Astrocyte (in vitro differentiated cells and primary cell): Measurements from ENCODE around the gene KRTAP3-1. TPM values are rescaled to one million over a fixed set of nuclear protein-coding genes. Genes with fewer than 3 reads are reported as not detected.

ENCODE experiments used
- DNase-seq: peaks from one replicate; pipeline ENCODE4 v3.0.0-alpha.2; 2010; ENCODE audit warnings: low read depth
- FAIRE-seq: peaks from 2 replicates; lab custom pipeline; 2011; peaks lifted over from hg19 to GRCh38; lab: Jason Lieb, UNC
- H2AFZ ChIP-seq: 2 replicates; pipeline ENCODE4 v1.6.0; 2012; ENCODE audit warnings: low read depth, low read length, inconsistent platforms
- H3K27ac ChIP-seq: 2 replicates; pipeline ENCODE4 v1.5.1; 2011; ENCODE audit warnings: low read depth, low read length, inconsistent platforms
- H3K27me3 ChIP-seq: 2 replicates; pipeline ENCODE4 v1.6.0; 2011; ENCODE audit warnings: low read length, inconsistent platforms; ENCODE audit not compliant: insufficient read depth
- H3K36me3 ChIP-seq: 2 replicates; pipeline ENCODE4 v1.5.1; 2011; ENCODE audit warnings: low read length, inconsistent platforms; ENCODE audit not compliant: insufficient read depth
- H3K4me1 ChIP-seq: 2 replicates; pipeline ENCODE4 v1.5.1; 2011; ENCODE audit warnings: low read length, inconsistent platforms; ENCODE audit not compliant: insufficient read depth
- H3K4me2 ChIP-seq: 2 replicates; pipeline ENCODE4 v1.6.0; 2012; ENCODE audit warnings: low read length, inconsistent platforms
- H3K4me3 ChIP-seq: 2 replicates; pipeline ENCODE4 v1.5.1; 2011; ENCODE audit warnings: low read depth, mild to moderate bottlenecking, low read length, inconsistent platforms; ENCODE audit not compliant: insufficient read depth
- H3K79me2 ChIP-seq: 2 replicates; pipeline ENCODE4 v1.6.0; 2012; ENCODE audit warnings: mild to moderate bottlenecking, low read length, inconsistent platforms; ENCODE audit not compliant: insufficient read depth
- H3K9ac ChIP-seq: 2 replicates; pipeline ENCODE4 v1.6.0; 2012; ENCODE audit warnings: mild to moderate bottlenecking, low read length, inconsistent platforms
- H3K9me3 ChIP-seq: 2 replicates; pipeline ENCODE4 v1.5.1; 2012; ENCODE audit warnings: low read depth, mild to moderate bottlenecking, low read length, inconsistent platforms; ENCODE audit not compliant: insufficient read depth
- H4K20me1 ChIP-seq: 2 replicates; pipeline ENCODE4 v1.6.0; 2012; ENCODE audit warnings: low read length, inconsistent platforms; ENCODE audit not compliant: insufficient read depth
- H3K27ac Mint-ChIP-seq: one replicate; pipeline ENCODE4 v1.8.0; 2021; ENCODE audit warnings: mild to moderate bottlenecking, mixed read lengths; ENCODE audit not compliant: unreplicated experiment
- H3K27me3 Mint-ChIP-seq: one replicate; pipeline ENCODE4 v1.8.0; 2021; ENCODE audit warnings: low read depth, mixed read lengths; ENCODE audit not compliant: unreplicated experiment
- H3K36me3 Mint-ChIP-seq: one replicate; pipeline ENCODE4 v1.8.0; 2021; ENCODE audit warnings: low read depth, mixed read lengths; ENCODE audit not compliant: unreplicated experiment
- H3K4me1 Mint-ChIP-seq: one replicate; pipeline ENCODE4 v1.8.0; 2021; ENCODE audit warnings: low read depth, mixed read lengths; ENCODE audit not compliant: unreplicated experiment
- H3K4me3 Mint-ChIP-seq: one replicate; pipeline ENCODE4 v1.8.0; 2021; ENCODE audit warnings: mild to moderate bottlenecking, moderate library complexity, mixed read lengths; ENCODE audit not compliant: unreplicated experiment
- H3K9me3 Mint-ChIP-seq: one replicate; pipeline ENCODE4 v1.8.0; 2021; ENCODE audit warnings: mild to moderate bottlenecking, mixed read lengths; ENCODE audit not compliant: unreplicated experiment
- CTCF ChIP-seq: IDR thresholded peaks from 2 replicates; pipeline ENCODE4 v1.5.1; 2011; ENCODE audit warnings: low read depth, mild to moderate bottlenecking, inconsistent platforms, low read length, moderate library complexity; ENCODE audit not compliant: insufficient read depth
- EZH2 ChIP-seq: IDR thresholded peaks from 2 replicates; pipeline ENCODE4 v1.6.1; 2012; ENCODE audit warnings: mild to moderate bottlenecking, low read length, inconsistent platforms; ENCODE audit not compliant: insufficient read depth
- total RNA-seq: library from RNA; stranded (reverse); gene quantifications from 2 replicates; pipeline ENCODE4 v1.2.1, GENCODE V29; 2021

KRTAP3-1 gene
- total RNA-seq, 1 donor from 2014 or later: not detected

GRCh38 chr17:40975516-40975915 is 33.4 kb downstream of the KRTAP3-1 start:
- H3K36me3 Mint-ChIP-seq: no peaks in the 10 kb centered on the region
- Histone ChIP-seq H3K9me3 (no peaks in the 10 kb centered on the region), H3K79me2 (no peaks in the 10 kb centered on the region), H3K27ac (no peak overlapping the region), H2AFZ (no peak overlapping the region), H3K4me1 (no peaks in the 10 kb centered on the region), H3K27me3 (no peaks in the 10 kb centered on the region), H3K4me2 (no peak overlapping the region), H3K9ac (no peak overlapping the region), H3K36me3 (no peaks in the 10 kb centered on the region), H4K20me1 (no peaks in the 10 kb centered on the region), H3K4me3 (no peak overlapping the region)
- H3K9me3 Mint-ChIP-seq: no peaks in the 10 kb centered on the region
- H3K4me3 Mint-ChIP-seq: no peak overlapping the region
- no peaks in the 10 kb centered on the region for H3K27me3 Mint-ChIP-seq
- H3K4me1 Mint-ChIP-seq: no peaks in the 10 kb centered on the region
- H3K27ac Mint-ChIP-seq: no peak overlapping the region
- DNase-seq: no peak
- no peak for FAIRE-seq
- TF ChIP-seq CTCF (no peak), EZH2 (no peak)

DNA sequence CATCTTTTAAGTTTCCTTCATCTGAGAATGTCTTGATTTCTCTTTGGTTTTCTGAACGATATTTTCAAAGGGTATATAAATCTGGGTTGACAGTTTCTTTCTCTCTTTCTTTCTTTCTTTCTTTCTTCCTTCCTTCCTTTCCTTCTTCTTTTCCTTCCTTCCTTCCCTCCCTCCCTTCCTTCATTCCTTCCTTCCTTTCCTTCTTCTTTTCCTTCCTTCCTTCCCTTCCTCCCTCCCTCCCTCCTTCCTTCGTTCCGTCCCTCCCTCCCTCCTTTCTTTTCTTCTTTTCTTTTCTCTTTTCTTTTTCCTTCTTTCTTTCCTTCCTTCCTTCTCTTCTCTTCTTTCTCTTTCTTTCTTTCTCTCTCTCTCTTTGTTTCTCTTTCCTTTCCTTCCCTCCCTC is 34.6 kb downstream of the KRTAP3-1 start:
- no peak overlapping the region for H3K4me3 ChIP-seq
- Mint-ChIP-seq H3K4me3 (no peak overlapping the region), H3K36me3 (no peaks in the 10 kb centered on the region), H3K9me3 (no peaks in the 10 kb centered on the region), H3K4me1 (no peaks in the 10 kb centered on the region), H3K27ac (no peak overlapping the region), H3K27me3 (no peaks in the 10 kb centered on the region)
- H3K9me3 ChIP-seq: no peaks in the 10 kb centered on the region
- no peak overlapping the region for H3K27ac ChIP-seq
- DNase-seq: no peak
- H3K4me1 ChIP-seq: no peaks in the 10 kb centered on the region
- H3K9ac ChIP-seq: no peak overlapping the region
- FAIRE-seq: no peak
- H4K20me1 ChIP-seq: no peaks in the 10 kb centered on the region
- no peak overlapping the region for H3K4me2 ChIP-seq
- H3K79me2 ChIP-seq: no peaks in the 10 kb centered on the region
- H3K27me3 ChIP-seq: no peaks in the 10 kb centered on the region
- TF ChIP-seq CTCF (no peak), EZH2 (no peak)
- H3K36me3 ChIP-seq: no peaks in the 10 kb centered on the region
- H2AFZ ChIP-seq: no peak overlapping the region

DNA sequence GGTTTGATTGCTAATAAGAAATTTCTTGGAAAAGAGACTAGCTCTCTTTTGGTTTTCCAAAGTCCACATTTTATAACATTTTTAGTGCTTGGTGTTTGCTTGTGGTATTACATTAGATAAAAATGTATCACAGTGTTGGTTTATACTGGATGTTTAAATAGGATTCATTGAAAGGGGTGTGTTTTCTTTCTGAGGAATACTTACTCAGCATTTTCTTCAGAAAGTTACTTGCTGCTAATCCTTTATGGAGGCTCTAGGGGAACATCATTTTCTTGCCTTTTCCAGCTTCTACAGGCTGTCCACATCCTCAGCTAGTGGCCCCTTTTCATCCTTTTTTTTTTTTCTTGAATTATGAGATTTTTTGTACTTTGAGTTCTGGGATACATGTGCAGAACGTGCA is 41.3 kb downstream of the KRTAP3-1 start:
- Histone ChIP-seq H3K4me2 (no peak overlapping the region), H3K79me2 (no peaks in the 10 kb centered on the region), H3K9me3 (no peaks in the 10 kb centered on the region), H3K27ac (no peak overlapping the region), H3K27me3 (no peaks in the 10 kb centered on the region), H3K4me1 (no peaks in the 10 kb centered on the region), H3K4me3 (no peak overlapping the region), H3K9ac (no peak overlapping the region), H3K36me3 (no peaks in the 10 kb centered on the region), H2AFZ (no peak overlapping the region), H4K20me1 (no peaks in the 10 kb centered on the region)
- no peaks in the 10 kb centered on the region for H3K36me3 Mint-ChIP-seq
- no peaks in the 10 kb centered on the region for H3K27me3 Mint-ChIP-seq
- TF ChIP-seq CTCF (no peak), EZH2 (no peak)
- FAIRE-seq (no peak), DNase-seq (no peak)
- H3K4me3 Mint-ChIP-seq: no peak overlapping the region
- peaks cover 7% of the 10 kb centered on the region for H3K9me3 Mint-ChIP-seq
- H3K27ac Mint-ChIP-seq: no peak overlapping the region
- no peaks in the 10 kb centered on the region for H3K4me1 Mint-ChIP-seq
